Measurements from ENCODE around the gene KCNB1. TPM values are rescaled to one million over a fixed set of nuclear protein-coding genes. Genes with fewer than 3 reads are reported as not detected.

The KCNB1 gene
- total RNA-seq, 3 donors from 2014 or later: 3.9 to 21.8 (median 5.1) TPM

DNA sequence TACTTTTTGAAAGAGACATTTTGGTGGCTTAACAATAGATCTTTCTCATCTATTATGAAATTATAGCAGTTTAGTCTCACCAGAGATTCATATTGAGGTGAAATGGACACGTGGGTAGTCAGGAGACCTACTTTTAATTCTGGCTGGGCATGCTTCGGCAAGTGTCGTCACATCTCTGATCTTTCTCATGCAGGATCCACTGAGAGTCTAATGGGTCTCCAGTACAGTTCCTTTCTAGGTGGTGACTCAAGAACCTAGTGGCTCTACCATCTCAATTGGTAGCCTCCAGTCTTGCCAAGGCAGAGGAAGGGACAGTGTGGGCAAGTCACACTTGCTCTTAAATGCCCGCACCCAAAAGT lies 94.9 kb downstream of the KCNB1 start:
- H3K9me3 ChIP-seq: no peaks in the 10 kb centered on the region
- H3K4me1 ChIP-seq: no peaks in the 10 kb centered on the region
- no peak for DNase-seq (ENCODE audit: low spot score in 2 of 2)
- no peak overlapping the region for H3K27ac ChIP-seq
- no peaks in the 10 kb centered on the region for H3K27me3 ChIP-seq
- H3K4me3 ChIP-seq: no peak overlapping the region
- TF ChIP-seq POLR2AphosphoS5 (IDR thresholded peaks at IDR 0.05) (no peak), POLR2A (IDR thresholded peaks at IDR 0.05) (no peak)
- TF ChIP-seq, protein P1, sequence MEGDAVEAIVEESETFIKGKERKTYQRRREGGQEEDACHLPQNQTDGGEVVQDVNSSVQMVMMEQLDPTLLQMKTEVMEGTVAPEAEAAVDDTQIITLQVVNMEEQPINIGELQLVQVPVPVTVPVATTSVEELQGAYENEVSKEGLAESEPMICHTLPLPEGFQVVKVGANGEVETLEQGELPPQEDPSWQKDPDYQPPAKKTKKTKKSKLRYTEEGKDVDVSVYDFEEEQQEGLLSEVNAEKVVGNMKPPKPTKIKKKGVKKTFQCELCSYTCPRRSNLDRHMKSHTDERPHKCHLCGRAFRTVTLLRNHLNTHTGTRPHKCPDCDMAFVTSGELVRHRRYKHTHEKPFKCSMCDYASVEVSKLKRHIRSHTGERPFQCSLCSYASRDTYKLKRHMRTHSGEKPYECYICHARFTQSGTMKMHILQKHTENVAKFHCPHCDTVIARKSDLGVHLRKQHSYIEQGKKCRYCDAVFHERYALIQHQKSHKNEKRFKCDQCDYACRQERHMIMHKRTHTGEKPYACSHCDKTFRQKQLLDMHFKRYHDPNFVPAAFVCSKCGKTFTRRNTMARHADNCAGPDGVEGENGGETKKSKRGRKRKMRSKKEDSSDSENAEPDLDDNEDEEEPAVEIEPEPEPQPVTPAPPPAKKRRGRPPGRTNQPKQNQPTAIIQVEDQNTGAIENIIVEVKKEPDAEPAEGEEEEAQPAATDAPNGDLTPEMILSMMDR (IDR thresholded peaks at IDR 0.05): no peak
- no peaks in the 10 kb centered on the region for H3K36me3 ChIP-seq
- intact Hi-C loops (cut with DNase I; ENCODE audit: low total_unique reads): no loop called here

- no peaks in the 10 kb centered on the region for H3K4me1 ChIP-seq
- H3K27me3 ChIP-seq: no peaks in the 10 kb centered on the region
- no peak for DNase-seq (ENCODE audit: low spot score in 2 of 2)
- H3K9me3 ChIP-seq: no peaks in the 10 kb centered on the region
- H3K4me3 ChIP-seq: no peak overlapping the region
- TF ChIP-seq POLR2A (IDR thresholded peaks at IDR 0.05) (no peak), POLR2AphosphoS5 (IDR thresholded peaks at IDR 0.05) (no peak)
- TF ChIP-seq, protein P1 (IDR thresholded peaks at IDR 0.05): no peak
- intact Hi-C loops (cut with DNase I; ENCODE audit: low total_unique reads): no loop called here
- H3K27ac ChIP-seq: peak overlapping the region in 1 of 2 donors; percentile 8
- H3K36me3 ChIP-seq: no peaks in the 10 kb centered on the region
These were observed 95.5 kb downstream of the KCNB1 start for GRCh38 chr20:49386848-49387580.

GRCh38 chr20:49385465-49385864 lies 97.0 kb downstream of the KCNB1 start:
- intact Hi-C loops (cut with DNase I; ENCODE audit: low total_unique reads): no loop called here
- Histone ChIP-seq H3K9me3 (no peaks in the 10 kb centered on the region), H3K36me3 (no peaks in the 10 kb centered on the region), H3K4me3 (no peak overlapping the region), H3K27me3 (no peaks in the 10 kb centered on the region), H3K27ac (no peak overlapping the region), H3K4me1 (no peaks in the 10 kb centered on the region)
- TF ChIP-seq, protein P1 (IDR thresholded peaks at IDR 0.05): no peak
- TF ChIP-seq POLR2A (IDR thresholded peaks at IDR 0.05) (no peak), POLR2AphosphoS5 (IDR thresholded peaks at IDR 0.05) (no peak)
- no peak for DNase-seq (ENCODE audit: low spot score in 2 of 2)

- Histone ChIP-seq H3K36me3 (no peaks in the 10 kb centered on the region), H3K27ac (no peak overlapping the region), H3K4me1 (no peaks in the 10 kb centered on the region), H3K9me3 (no peaks in the 10 kb centered on the region), H3K4me3 (no peak overlapping the region), H3K27me3 (no peaks in the 10 kb centered on the region)
- TF ChIP-seq POLR2AphosphoS5 (IDR thresholded peaks at IDR 0.05) (no peak), POLR2A (IDR thresholded peaks at IDR 0.05) (no peak)
- TF ChIP-seq, protein P1 (IDR thresholded peaks at IDR 0.05): peak; percentile 8 to 39 (median 20)
- no peak for DNase-seq (ENCODE audit: low spot score in 2 of 2)
- intact Hi-C loops (cut with DNase I; ENCODE audit: low total_unique reads): no loop called here
These were observed 97.7 kb downstream of the KCNB1 start for GRCh38 chr20:49384437-49385434.

Measured in breast epithelium (tissue), 4 donors.